ENCODE data around the gene DHX8. TPM values are rescaled to one million over a fixed set of nuclear protein-coding genes. Genes with fewer than 3 reads are reported as not detected.

DHX8 gene
- total RNA-seq, 1 donor from 2014 or later: 134 TPM

GRCh38 chr17:43547189-43547550, 63.4 kb downstream of the DHX8 start:
- Histone ChIP-seq H3K9me3 (ENCODE audit: low read depth) (no peaks in the 10 kb centered on the region), H3K4me3 (no peak overlapping the region), H4K20me1 (ENCODE audit: low read depth) (peaks cover 26% of the 10 kb centered on the region), H3K9ac (no peak overlapping the region), H3K27me3 (peaks cover 73% of the 10 kb centered on the region), H3F3A (ENCODE audit: low read depth) (peaks cover 23% of the 10 kb centered on the region), H3K36me3 (no peaks in the 10 kb centered on the region), H3K4me1 (peaks cover 20% of the 10 kb centered on the region), H2AFZ (replicated peaks) (no peak overlapping the region), H3K4me2 (no peak overlapping the region), H3K79me2 (ENCODE audit: low read depth) (no peaks in the 10 kb centered on the region), H3K27ac (no peak overlapping the region)
- DNase-seq (ENCODE audit: low spot score): no peak
- Mint-ChIP-seq H3K36me3 (no peaks in the 10 kb centered on the region), H3K4me3 (peak overlapping the region; percentile 97), H3K27me3 (ENCODE audit: insufficient read depth, low read depth) (peaks cover 24% of the 10 kb centered on the region), H3K9me3 (no peaks in the 10 kb centered on the region), H3K27ac (no peak overlapping the region), H3K4me1 (peaks cover 60% of the 10 kb centered on the region)
- TF ChIP-seq EZH2 (IDR thresholded peaks at IDR 0.05) (no peak), EZH2phosphoT487 (IDR thresholded peaks at IDR 0.05) (no peak), CTCF (IDR thresholded peaks at IDR 0.05) (no peak)

- H3K9me3 Mint-ChIP-seq: no peaks in the 10 kb centered on the region
- H3K79me2 ChIP-seq (ENCODE audit: low read depth): no peaks in the 10 kb centered on the region
- no peak overlapping the region for H2AFZ ChIP-seq (replicated peaks)
- peaks cover 59% of the 10 kb centered on the region for H3K4me1 Mint-ChIP-seq
- H4K20me1 ChIP-seq (ENCODE audit: low read depth): peaks cover 26% of the 10 kb centered on the region
- DNase-seq (ENCODE audit: low spot score): no peak
- H3K27ac Mint-ChIP-seq: no peak overlapping the region
- H3K4me3 ChIP-seq: no peak overlapping the region
- peak overlapping the region; percentile 97 for H3K4me3 Mint-ChIP-seq
- peaks cover 23% of the 10 kb centered on the region for H3K27me3 Mint-ChIP-seq (ENCODE audit: insufficient read depth, low read depth)
- H3K27me3 ChIP-seq: peaks cover 67% of the 10 kb centered on the region
- H3K9me3 ChIP-seq (ENCODE audit: low read depth): no peaks in the 10 kb centered on the region
- peaks cover 19% of the 10 kb centered on the region for H3K4me1 ChIP-seq
- H3F3A ChIP-seq (ENCODE audit: low read depth): peaks cover 25% of the 10 kb centered on the region
- no peaks in the 10 kb centered on the region for H3K36me3 ChIP-seq
- H3K27ac ChIP-seq: no peak overlapping the region
- H3K4me2 ChIP-seq: no peak overlapping the region
- H3K9ac ChIP-seq: no peak overlapping the region
- H3K36me3 Mint-ChIP-seq: no peaks in the 10 kb centered on the region
- TF ChIP-seq CTCF (IDR thresholded peaks at IDR 0.05): no peak
- TF ChIP-seq EZH2phosphoT487 (IDR thresholded peaks at IDR 0.05): no peak
- no peak for TF ChIP-seq EZH2 (IDR thresholded peaks at IDR 0.05)
Measured at GRCh38 chr17:43547659-43548256, 64.0 kb downstream of the DHX8 start.

- Mint-ChIP-seq H3K36me3 (no peaks in the 10 kb centered on the region), H3K4me3 (no peak overlapping the region), H3K27me3 (ENCODE audit: insufficient read depth, low read depth) (peaks cover 21% of the 10 kb centered on the region), H3K4me1 (peaks cover 53% of the 10 kb centered on the region), H3K27ac (no peak overlapping the region), H3K9me3 (no peaks in the 10 kb centered on the region)
- Histone ChIP-seq H4K20me1 (ENCODE audit: low read depth) (peaks cover 26% of the 10 kb centered on the region), H3K4me3 (no peak overlapping the region), H3K36me3 (no peaks in the 10 kb centered on the region), H3F3A (ENCODE audit: low read depth) (peaks cover 29% of the 10 kb centered on the region), H3K9ac (no peak overlapping the region), H3K9me3 (ENCODE audit: low read depth) (no peaks in the 10 kb centered on the region), H3K79me2 (ENCODE audit: low read depth) (no peaks in the 10 kb centered on the region), H2AFZ (replicated peaks) (no peak overlapping the region), H3K4me2 (no peak overlapping the region), H3K4me1 (peaks cover 18% of the 10 kb centered on the region), H3K27me3 (peaks cover 56% of the 10 kb centered on the region), H3K27ac (no peak overlapping the region)
- DNase-seq (ENCODE audit: low spot score): no peak
- TF ChIP-seq EZH2 (IDR thresholded peaks at IDR 0.05): no peak
- no peak for TF ChIP-seq CTCF (IDR thresholded peaks at IDR 0.05)
- no peak for TF ChIP-seq EZH2phosphoT487 (IDR thresholded peaks at IDR 0.05)
Measured at GRCh38 chr17:43548689-43549379, 65.1 kb downstream of the DHX8 start.

Data from neural progenitor cell (in vitro differentiated cells).